Activated CD8-positive, alpha-beta memory T cell treated with anti-CD3 and anti-CD28 coated beads, Interleukin-2, amount 50 U/mL, for 48 hours (primary cell): ENCODE measurements around the gene U2AF1L4.
A peak's percentile ranks its signal among the peaks of the same experiment; 100 is the strongest.
"Not testable (repeated sequence)": the region's sequence is repeated elsewhere in the genome, so short reads cannot be mapped to it uniquely, and the experiment has no call there.

Experiments used
- DNase-seq: peaks from one replicate; pipeline ENCODE4 v3.0.0-alpha.2; 2020

The U2AF1L4 gene

DNA sequence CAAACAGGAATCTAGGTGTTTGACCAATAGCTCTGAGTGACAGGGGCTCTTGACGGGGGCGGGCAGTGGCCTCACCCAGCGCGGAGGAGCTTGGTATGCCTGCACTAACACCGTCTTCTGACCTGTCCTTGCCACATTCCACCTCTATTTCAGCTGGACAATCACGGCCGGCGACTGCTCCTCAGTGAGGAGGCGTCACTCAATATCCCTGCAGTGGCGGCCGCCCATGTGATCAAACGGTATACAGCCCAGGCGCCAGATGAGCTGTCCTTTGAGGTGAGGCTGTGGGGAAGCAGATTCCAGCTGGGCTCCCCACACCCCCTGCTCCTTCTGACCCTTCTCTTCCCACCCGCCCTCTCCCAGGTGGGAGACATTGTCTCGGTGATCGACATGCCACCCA lies 34.8 kb upstream of the U2AF1L4 start:
- no peak for DNase-seq

DNA sequence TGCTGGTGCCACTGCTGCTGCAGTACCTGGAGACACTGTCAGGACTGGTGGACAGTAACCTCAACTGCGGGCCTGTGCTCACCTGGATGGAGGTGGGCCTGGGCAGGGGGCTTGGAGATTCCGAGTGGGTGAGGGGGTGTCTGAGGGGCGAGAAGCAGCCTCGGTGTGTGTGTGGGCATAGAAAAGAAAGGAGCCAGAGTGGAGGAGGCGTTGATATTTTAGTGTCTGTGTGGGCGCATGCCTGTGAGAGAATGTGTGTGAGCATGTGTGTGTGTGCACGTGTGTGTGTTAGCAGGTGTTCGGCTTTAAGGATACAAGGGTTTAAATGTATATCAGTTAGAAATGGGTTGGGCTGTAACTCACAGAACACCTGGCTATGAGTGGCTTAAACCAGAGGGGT lies 33.8 kb upstream of the U2AF1L4 start:
- no peak for DNase-seq

DNA sequence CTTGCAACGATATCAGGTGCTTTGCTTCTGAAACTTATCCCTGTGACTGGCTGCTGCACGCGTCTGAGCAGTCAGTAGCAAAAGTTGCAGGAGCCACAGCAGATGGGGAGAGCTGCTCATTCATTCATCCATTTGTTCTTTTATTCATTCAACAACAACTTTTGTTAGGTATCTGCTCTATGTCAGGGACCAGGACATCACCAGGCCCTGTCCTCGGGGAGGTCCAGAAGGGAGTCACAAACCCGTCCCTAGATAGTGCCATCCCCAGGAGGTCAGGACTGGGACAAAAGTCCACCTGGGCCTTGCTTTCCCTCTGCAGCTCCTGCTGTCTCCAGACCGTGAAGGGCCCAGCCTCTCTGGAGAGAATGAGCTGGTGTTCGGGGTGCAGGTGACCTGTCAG lies 32.7 kb upstream of the U2AF1L4 start:
- DNase-seq = no peak

DNA sequence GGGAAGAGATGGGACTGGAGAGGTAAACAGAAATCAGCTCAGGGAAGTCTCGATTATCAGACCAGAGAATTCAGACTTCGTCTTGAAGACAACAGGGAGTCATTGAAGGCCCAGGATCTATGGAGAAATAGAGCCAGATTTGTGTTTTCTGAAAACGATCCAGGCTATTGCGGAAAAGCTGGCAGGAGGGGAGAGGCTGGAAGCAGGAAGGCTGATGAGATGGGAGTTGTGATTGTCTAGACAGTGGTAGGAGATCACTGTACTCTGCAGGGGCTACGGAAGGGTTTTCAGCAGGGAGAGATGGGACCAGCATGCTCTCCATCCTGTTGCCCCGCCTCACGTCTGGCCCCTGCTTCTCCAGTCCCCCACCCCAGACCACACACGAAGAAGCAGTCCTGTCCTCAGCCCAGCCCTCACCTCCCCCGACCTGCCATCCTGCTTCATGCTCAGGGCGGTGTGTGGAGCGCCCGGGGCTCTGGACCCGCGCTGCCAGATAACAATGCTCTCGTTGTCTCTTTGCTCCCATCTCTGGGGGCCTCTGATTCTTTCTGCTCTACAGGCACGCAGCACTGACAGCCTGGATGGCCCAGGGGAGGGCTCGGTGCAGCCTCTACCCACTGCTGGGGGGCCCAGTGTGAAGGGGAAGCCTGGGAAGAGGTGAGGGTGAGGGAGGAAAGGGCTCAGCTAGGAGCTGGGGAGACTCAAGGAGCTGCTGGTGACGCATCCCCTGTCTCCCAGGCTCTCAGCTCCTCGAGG lies 32.0 kb upstream of the U2AF1L4 start:
- DNase-seq = no peak

DNA sequence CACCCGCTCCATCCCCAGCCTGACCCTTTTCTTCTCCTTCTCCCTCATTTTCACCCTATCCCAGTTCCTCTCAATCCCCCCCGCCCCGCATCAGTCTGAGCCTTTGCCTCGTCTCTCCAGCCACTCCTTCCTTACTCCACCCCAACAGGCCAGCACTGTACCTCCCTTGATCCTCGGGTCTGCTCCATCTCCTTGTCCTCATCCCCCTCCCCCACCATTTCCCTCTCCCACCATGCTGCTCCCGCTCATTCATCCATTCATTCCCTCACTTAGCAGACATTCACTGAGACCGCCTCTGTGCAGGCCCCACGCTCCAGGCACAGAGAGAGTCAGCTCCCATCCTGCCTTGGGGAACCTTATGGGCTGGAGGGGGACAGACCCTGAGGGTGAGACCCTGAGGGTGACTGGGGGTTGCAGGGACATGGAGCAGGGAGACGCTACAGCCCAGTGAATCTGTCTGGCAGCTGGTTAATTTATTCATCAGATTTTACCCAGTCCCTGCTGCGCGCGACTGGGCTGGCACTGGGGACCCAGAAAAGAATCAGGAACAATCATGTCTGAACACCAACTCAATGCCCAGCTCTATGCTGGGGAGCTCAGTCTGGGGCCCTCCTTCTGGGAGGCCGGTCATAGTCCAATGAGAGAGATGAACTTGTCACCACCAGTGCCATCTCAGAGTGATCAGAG lies 31.0 kb upstream of the U2AF1L4 start:
- no peak for DNase-seq

DNA sequence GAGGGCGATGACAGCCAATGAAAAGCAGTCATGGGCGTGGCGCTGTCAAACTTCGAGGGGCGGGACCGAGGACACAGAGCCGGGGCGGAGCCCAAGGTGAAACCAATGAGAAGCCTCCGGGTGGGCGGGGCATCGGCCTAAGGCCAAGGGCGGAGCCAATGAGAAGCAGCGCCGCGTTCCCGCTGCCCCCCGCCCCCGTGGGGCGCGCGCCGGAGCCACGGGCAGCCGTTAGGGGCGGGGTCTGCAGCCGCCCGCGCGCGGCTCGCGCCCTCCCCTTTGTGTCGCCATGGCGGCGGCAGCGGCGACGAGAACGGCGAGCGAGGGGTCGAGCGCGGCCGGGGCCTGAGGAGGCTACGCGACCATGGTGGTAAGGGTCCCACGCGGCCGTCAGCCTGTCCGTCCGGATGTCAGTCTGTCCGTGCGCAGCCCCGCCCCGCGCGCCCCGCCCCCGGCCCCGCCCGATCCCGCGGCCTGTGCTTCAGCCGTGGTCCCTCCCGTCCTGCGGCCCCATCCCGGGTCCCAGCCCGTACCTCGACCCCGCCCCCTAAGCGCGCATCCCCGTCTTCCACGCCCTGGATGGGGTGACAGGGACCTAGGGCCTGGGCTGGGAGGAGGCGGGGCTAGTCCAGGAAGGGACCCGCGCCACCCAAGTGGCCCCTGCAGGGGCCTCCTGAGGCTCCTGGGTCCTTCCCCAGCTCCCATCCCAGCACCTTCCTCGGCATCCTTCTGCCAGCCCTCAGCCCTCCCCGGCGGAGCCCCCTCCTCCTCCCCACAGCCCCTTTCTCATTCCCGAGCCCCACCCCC lies 30.3 kb upstream of the U2AF1L4 start, which contains the start of gene ARHGAP33:
ARHGAP33 (plus strand) TSS at position 267 of the 804 bp plus-strand sequence; CDS start at position 362, 95 bp downstream.
- peak; percentile 99 for DNase-seq

DNA sequence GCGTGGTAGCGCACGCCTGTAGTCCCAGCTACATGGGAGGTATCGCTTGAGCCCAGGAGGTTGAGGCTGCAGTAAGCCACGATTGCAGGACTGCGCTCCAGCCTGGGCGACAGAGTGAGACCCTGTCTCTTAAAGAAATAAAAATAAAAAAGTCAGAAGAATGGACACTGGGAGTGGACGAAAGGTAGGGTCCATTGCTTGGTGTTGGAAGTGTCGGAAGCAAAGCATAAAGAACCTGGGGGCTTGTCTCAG lies 29.8 kb upstream of the U2AF1L4 start:
- DNase-seq = no peak

DNA sequence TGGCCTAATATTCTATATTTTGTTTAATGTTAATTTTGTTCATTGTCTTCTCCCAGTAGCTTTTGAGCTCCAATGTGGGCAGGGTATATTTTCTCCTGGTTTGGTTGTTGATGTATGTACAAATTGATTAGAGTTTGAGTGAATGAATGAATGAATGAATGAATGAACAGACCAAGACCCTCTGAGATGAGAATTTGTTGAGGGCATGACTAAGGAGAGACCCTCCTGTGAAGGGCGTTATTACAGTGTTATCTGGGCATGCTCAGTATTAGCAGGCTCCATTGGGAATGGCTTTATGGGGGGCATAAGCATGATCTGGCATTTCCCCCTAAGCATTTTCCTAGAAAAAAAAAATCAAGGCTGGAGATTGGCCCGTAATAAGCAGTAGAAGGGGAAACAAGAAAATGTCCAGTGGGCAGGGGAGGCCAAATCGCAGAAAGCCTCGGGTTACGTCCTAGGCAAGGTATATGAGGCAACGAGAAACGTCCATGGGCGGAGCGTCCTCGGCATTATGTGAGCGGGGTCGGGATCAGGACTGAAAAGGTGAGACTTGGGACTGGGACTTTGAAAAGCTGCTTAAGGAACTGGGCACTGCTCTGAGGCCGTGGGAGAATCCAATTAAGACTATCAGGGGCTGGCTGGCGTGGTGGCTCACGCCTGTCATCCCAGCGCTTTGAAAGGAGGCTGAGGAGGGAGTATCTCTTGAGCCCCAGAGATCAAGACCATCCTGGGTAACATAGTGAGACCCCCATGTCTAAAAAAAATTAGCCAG lies 29.2 kb upstream of the U2AF1L4 start:
- no peak for DNase-seq

DNA sequence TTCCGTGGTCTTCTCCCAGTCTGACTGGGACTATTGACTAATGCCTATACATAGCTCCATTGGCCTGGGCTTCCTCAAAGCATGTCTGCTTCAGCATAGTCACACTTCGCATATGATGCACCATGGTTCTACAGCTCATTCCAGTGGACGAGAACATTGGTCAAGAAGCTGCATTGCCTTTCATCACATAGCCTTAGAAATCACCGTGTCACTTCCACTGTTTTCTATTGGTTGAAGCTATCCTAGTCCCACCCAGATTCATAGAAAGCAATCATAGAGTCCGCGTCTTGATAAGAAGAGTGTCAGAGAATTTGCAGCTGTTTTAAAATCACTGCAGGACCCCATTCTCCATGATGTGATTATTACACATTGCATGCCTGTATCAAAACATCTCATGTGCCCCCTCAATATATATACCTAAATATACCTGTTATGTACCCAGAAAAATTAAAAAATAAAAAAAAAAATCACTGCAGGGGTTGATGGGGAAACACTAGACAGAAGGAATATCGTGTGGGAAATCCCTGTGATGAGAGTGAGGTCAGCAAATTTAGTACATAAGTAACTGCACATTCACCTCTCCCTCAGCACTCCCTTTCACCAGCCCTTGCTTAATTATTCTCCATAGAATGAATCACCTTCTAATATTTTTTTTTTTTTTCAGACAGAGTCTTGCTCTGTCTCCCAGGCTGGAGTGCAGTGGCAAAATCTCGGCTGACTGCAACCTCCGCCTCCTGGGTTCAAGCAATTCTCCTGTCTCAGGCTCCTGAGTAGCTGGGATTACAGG lies 28.0 kb upstream of the U2AF1L4 start:
- no peak for DNase-seq

DNA sequence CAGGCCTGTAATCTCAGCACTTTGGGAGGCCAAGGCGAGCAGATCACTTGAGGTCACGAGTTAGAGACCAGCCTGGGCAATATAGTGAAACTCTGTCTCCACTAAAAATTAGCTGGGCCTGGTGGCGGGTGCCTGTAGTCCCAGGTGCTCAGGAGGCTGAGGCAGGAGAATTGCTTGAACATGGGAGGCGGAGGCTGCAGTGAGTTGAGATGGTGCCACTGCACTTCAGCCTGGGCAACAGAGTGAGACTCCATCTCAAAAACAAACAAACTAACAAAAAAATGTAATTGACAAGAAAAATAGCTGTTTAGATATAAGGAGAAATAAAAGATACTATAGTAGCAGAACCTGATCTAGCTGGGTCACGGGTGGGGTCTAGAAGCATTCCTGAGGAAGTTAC lies 27.1 kb upstream of the U2AF1L4 start:
- not testable (repeated sequence) for DNase-seq

DNA sequence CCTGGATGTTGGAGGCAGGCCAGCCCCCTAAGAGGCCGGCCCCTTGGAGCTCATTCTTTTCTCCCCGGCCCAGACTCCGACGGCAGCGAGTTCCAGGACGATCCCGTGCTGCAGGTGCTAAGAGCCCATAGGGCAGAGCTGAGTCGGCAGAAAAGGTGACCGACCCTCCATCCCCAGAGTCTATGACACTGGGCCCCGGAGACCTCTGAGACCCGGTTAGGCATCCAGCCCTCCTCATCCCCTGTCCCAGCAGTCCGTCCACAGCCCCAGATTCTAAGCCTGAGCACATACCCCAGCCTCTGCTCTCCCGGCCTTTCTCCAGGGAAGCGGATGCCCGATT lies 22.8 kb upstream of the U2AF1L4 start:
- DNase-seq = no peak

DNA sequence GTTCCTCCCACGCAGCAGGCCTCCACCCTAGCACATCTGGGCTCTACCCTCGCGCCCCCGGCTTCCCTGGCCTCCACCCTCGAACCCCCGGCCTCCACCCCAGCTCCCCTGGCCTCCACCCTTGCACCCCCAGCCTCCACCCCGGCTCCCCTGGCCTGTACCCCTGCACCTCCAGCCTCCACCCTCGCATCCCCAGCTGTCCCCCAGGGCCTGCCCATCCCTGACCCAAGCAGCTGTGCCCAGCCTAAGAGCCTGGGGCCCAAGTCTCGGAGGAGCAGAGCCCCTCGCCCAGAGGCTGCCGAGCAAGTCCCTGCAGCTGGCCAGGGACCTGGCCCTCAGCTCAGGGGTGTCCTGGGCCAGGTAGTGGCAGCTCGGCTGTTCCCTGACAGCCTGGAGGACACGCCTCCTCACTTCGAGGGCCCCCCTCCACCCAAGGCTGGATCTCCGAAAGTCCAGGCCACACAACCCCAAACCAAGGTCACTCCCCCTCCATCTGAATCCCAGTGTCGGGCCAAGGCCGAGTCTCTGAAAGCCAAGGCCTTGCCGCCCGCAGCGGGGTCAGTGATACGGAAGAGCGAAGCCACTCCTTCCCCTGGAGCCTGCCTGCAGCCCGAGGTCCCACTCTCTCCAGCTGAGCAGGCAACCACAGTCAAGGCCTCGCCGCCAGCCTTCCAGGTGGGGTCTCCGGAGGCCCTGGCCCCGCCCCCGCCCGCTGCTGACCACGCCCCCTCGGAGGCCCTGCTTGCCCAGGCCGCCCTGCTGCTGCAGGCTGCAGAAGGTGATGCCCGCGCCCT lies 22.3 kb upstream of the U2AF1L4 start:
- DNase-seq = no peak

DNA sequence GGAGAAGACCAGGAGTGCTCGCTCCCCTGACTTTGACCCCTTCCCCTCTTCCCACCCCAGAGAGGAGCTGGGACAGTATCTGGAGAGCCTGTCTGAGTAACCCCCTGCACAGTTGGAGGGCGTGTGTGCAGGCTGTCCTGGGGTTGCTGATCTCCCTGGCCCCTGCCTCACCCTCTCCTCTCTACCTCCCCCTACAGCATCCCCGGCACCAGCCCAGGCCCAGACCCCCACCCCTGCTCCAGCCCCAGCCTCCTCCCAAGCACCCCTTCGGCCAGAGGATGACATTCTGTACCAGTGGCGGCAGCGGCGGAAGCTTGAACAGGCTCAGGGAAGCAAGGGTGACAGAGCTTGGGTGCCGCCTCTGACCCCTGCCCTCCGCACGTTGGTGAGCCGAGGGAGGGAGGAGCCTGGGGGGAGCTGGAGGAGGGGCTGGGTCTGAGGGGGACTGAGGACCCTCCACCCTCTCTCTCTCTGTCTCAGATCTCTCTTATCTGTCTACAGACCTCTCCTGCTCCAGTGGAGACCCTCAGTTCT lies 21.4 kb upstream of the U2AF1L4 start:
- no peak for DNase-seq

DNA sequence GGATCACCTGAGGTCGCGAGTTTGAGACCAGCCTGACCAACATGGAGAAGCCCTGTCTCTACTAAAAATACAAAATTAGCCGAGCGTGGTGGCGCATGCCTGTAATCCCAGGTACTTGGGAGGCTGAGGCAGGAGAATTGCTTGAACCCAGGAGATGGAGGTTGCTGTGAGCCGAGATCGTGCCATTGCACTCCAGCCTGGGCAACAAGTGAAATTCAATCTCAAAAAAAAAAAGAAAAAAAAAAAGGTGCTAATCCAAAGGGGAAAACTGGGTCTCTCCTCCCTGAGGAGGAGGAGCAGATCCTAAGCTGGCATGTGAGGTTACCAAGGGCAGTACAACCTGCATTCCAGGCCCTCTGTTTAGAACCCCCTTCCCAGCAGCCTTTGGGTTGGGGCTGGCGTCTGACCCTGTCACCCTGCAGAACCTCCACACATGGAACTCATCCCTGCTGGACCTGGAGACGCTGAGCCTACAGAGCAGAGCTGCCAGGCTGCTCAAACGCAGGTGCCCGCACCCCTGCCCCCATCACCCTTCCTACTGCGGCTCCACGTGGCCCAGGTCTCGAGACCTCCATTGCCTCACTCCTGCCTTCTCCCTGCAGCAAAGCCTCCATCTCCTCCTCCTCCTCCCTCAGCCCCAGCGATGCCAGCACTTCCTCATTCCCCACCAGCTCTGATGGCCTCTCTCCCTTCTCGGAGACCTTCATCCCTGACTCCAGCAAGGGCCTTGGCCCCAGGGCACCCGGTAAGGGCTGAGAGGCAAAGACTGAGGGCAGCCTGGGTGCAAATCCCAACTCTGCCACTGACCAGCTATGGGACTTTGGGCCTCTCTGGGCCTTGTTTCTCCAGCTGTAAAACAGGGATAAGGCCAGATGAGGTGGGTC lies 19.5 kb upstream of the U2AF1L4 start:
- no peak for DNase-seq

DNA sequence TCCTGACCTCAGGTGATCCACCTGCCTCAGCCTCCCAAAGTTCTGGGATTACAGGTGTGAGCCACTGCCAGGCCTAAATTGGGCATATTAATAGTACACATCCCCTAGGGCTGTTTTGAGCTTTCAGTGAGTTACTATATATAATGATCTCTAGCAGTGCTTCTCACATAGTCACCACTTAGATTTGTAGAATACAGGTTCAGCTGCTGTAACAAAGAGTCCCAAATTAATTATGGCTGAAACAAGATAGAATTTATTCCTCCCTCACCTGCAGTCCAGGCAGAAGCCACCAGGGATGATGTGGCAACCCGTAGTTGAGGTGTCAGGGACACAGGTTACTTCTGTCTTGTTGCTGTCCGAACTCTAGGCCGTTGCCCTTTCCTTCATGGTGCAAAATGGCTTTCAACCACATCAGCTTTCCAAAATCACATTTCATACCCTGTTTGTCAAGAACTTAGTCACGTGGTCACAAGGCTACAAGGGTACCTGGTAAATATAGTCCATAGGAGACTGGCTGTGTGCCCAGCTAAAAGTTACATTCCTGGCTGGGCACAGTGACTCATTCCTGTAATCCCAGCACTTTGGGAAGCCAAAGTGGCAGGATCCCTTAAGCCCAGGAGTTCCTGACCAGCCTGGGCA lies 15.6 kb upstream of the U2AF1L4 start:
- no peak for DNase-seq

DNA sequence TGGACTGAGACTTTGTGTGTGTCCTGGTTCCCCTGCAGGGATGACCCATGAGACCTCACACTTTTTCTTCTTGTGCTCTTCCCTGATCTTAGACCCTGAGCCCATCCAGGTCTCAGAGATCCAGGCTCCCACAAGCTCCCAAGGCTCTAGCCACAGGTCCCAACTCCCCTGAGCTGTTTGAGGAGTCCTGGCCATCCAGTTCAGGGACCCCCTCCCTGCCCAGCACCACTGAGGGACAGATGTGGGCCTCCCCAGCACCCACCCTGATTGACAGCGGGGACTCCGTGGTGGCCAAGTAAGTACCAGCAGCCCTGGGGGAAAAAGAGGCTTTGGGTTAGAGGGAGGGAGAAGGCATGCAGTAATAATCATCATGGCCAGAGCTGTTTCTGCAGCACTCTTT lies 14.5 kb upstream of the U2AF1L4 start:
- no peak for DNase-seq

DNA sequence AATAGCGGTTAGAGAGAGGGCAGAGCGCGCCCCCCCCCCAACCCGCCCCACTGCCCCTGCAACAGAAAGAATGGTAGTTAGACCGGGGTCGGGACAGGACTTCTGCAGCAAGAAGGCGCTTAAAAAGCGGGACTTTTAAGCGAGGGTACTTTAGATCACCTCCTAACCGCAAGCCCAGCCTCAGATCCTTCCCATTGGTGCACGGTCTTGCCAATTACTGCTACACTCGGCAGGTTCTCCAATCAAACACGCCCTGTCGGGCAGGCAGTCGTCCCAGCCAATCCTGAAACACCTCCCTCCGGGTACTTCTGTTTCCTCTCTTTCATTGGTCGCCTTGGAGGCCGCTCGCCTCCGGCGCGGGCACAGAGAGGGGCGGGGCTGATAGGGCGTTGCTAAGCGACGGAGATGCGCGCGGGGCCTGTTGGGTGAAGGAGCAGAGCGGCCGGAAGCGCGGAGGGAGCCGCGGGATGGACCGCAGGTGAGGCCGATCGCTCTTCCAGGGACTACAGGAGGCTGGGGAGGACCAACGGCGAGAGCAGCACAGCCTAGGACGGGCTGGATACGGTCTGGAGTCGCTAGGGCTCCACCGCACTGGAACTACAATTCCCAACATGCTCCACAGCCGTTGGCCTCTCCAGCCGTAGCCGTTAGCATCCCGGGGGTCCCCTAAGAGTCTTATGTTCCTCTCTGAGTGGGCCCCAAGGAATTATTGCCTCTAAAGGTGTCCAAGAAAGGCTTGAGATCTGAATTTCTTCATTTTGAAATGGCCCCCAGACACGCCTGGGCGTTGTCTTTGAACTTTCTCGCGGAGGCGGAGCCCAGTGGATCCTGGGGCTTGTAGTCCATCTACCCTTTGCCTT lies 12.8 kb upstream of the U2AF1L4 start, which contains the start of gene PROSER3:
PROSER3 (plus strand) TSS at position 428 of the 860 bp plus-strand sequence; CDS start at position 468, 40 bp downstream.
- DNase-seq = peak; percentile 98

DNA sequence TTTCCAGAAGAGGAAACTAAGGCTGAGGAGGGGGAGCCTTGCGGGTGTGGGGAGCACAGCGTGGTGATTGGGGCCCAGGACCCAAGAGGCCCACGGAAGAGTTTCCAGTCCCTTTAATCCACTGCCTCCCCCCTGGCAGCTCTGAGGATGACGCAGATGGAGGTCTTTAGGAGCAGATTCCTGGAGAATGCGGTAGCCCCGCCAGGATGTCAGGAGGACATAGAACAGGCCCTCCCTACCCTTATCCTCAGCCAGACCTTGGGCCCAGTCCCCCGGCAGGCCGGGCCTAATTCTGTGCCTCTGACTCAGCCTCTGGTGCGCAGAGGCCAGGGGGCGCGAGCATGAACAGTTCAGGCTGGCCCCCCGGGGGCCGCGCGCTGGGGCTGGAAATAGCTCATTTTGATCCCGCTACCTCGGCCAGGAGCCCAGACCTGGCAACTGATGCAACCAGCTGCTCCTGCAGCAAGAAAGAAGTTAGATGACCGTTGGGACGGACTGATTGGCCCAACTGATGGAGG lies 12.1 kb upstream of the U2AF1L4 start:
- DNase-seq = peak; percentile 78
